ENCODE results near the gene RGS3. TPM values are rescaled to one million over a fixed set of nuclear protein-coding genes. Genes with fewer than 3 reads are reported as not detected.

Gene RGS3
- total and polyA plus RNA-seq, 11 donors: 93.4 to 214 (median 134) TPM

DNA sequence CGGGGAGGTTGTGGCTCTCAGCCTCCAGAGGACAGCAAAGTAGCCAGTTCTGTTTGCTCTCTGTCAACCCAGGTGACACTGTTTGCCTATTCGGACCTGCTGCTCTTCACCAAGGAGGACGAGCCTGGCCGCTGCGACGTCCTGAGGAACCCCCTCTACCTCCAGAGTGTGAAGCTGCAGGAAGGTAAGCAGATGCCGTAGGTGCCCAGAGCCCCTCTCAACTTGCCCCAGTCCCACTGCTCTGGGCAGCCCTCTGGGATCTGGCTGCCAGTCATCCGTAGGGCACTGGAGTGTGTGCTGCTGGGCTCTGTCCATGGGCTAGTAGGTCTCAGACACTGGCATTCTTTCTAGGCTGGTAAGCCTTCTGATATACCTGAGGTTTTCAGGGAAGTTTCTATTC, 59.3 kb downstream of the RGS3 start:
- WGBS, 4 donors: 81 to 90% (median 83%) methylated on average over 2 to 8 of the region's 8 CpGs
- peak overlapping the region in 1 of 12 donors; percentile 39 for H3K4me3 ChIP-seq

GRCh38 chr9:113523421-113524141, 60.1 kb downstream of the RGS3 start:
- H3K27me3 ChIP-seq: no peaks in the 10 kb centered on the region
- WGBS, 4 donors: 14 to 30% (median 22%) methylated on average over 19 of the region's 19 CpGs
- intact Hi-C loops (cut with DNase I): loop anchor here in 3 of 10 donors (5.0 to 10.0 kb wide), 2 partner anchors 44 to 51 kb away; no protein-coding TSS in a partner anchor
- TF ChIP-seq, protein P1, sequence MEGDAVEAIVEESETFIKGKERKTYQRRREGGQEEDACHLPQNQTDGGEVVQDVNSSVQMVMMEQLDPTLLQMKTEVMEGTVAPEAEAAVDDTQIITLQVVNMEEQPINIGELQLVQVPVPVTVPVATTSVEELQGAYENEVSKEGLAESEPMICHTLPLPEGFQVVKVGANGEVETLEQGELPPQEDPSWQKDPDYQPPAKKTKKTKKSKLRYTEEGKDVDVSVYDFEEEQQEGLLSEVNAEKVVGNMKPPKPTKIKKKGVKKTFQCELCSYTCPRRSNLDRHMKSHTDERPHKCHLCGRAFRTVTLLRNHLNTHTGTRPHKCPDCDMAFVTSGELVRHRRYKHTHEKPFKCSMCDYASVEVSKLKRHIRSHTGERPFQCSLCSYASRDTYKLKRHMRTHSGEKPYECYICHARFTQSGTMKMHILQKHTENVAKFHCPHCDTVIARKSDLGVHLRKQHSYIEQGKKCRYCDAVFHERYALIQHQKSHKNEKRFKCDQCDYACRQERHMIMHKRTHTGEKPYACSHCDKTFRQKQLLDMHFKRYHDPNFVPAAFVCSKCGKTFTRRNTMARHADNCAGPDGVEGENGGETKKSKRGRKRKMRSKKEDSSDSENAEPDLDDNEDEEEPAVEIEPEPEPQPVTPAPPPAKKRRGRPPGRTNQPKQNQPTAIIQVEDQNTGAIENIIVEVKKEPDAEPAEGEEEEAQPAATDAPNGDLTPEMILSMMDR (IDR thresholded peaks at IDR 0.05): no peak
- TF ChIP-seq POLR2A (IDR thresholded peaks at IDR 0.05): no peak
- ATAC-seq (peak; percentile 17 to 69 (median 62)), DNase-seq (peak; percentile 69 to 81 (median 77))
- peak overlapping the region; percentile 49 to 86 (median 80) for H3K27ac ChIP-seq
- no peaks in the 10 kb centered on the region for H3K9me3 ChIP-seq
- peak overlapping the region in 3 of 12 donors; percentile 4 to 39 (median 17) for H3K4me3 ChIP-seq
- H3K36me3 ChIP-seq: peaks cover 0 to 82% (median 39%) of the 10 kb centered on the region in 9 donors
- peaks cover 23 to 98% (median 81%) of the 10 kb centered on the region in 12 donors for H3K4me1 ChIP-seq

More for the DNA sequence above, 59.3 kb downstream of the RGS3 start:
- TF ChIP-seq, protein P1 (IDR thresholded peaks at IDR 0.05): no peak
- no peak for TF ChIP-seq POLR2A (IDR thresholded peaks at IDR 0.05)
- no peak for DNase-seq
- peak; percentile 5 to 14 (median 10) for ATAC-seq
- Histone ChIP-seq H3K9me3 (no peaks in the 10 kb centered on the region), H3K4me1 (peaks cover 23 to 98% (median 76%) of the 10 kb centered on the region in 12 donors), H3K36me3 (peaks cover 0 to 82% (median 37%) of the 10 kb centered on the region in 9 donors), H3K27ac (peak overlapping the region; percentile 49 to 86 (median 80)), H3K27me3 (no peaks in the 10 kb centered on the region)
- intact Hi-C loops (cut with DNase I): loop anchor here in 3 of 10 donors (5.0 to 10.0 kb wide), 2 partner anchors 44 to 52 kb away; no protein-coding TSS in a partner anchor

GRCh38 chr9:113524468-113524867, 60.9 kb downstream of the RGS3 start:
- intact Hi-C loops (cut with DNase I): loop anchor here in 3 of 10 donors (5.0 to 10.0 kb wide), 2 partner anchors 43 to 50 kb away; no protein-coding TSS in a partner anchor

More at GRCh38 chr9:113524468-113524867, 60.9 kb downstream of the RGS3 start:
- TF ChIP-seq, protein P1 (IDR thresholded peaks at IDR 0.05): no peak
- TF ChIP-seq POLR2A (IDR thresholded peaks at IDR 0.05): no peak
- H3K4me1 ChIP-seq: peaks cover 23 to 97% (median 81%) of the 10 kb centered on the region in 12 donors
- no peaks in the 10 kb centered on the region for H3K27me3 ChIP-seq
- peaks cover 0 to 82% (median 48%) of the 10 kb centered on the region in 9 donors for H3K36me3 ChIP-seq
- peak overlapping the region; percentile 49 to 86 (median 80) for H3K27ac ChIP-seq
- 69 to 82% (median 74%) methylated on average over 4 of the region's 4 CpGs for WGBS, 4 donors
- H3K4me3 ChIP-seq: no peak overlapping the region
- peak in 3 of 4 donors; percentile 4 to 19 (median 9) for ATAC-seq
- no peaks in the 10 kb centered on the region for H3K9me3 ChIP-seq
- DNase-seq: no peak
